Astrocyte of the cerebellum (primary cell): Measurements from ENCODE around the gene SPINK4.

Experiments
- DNase-seq: peaks from one replicate; pipeline ENCODE4 v3.0.0-alpha.2; 2011; ENCODE audit warnings: low read depth
- H3K4me3 ChIP-seq: 2 replicates; pipeline ENCODE4 v1.5.1; 2011; ENCODE audit warnings: mild to moderate bottlenecking, low read depth, low read length, moderate library complexity
- in situ Hi-C: cut with HindIII; loops from 2 replicates; pipeline ENCODE4 v1.10.0; 2017; ENCODE audit warnings: low sequenced_read_pairs
- TF ChIP-seq, protein P1 (sequence below): IDR thresholded peaks from 2 replicates; pipeline ENCODE4 v1.5.1; 2012; ENCODE audit warnings: low read length, low read depth, moderate library complexity, mild to moderate bottlenecking; ENCODE audit errors: missing control alignments

SPINK4 gene

DNA sequence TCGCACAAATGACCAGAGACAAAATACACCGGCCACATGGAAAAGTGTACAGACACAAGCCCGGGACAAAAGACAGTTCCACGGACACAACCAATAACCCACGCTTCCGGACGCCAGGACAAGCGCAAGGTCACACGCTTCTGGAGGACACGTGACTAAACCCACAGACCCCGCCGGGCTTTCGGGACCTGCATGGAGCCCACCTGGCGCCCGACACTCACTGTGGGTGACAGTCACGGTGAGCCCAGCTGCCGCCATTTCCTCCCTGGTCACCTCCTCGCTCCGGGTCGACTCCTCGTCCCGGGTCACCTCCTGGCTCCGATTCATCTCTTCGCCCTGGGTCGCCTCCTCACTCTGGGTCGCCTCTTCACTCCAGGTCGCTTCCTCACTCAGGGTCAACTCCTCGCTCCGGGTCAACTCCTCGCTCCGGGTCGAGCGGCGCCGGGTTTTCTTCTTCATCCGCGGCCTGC lies 24.1 kb downstream of the SPINK4 start:
- no peak for DNase-seq
- H3K4me3 ChIP-seq, result peak overlapping the region; percentile 91
- TF ChIP-seq, protein P1, sequence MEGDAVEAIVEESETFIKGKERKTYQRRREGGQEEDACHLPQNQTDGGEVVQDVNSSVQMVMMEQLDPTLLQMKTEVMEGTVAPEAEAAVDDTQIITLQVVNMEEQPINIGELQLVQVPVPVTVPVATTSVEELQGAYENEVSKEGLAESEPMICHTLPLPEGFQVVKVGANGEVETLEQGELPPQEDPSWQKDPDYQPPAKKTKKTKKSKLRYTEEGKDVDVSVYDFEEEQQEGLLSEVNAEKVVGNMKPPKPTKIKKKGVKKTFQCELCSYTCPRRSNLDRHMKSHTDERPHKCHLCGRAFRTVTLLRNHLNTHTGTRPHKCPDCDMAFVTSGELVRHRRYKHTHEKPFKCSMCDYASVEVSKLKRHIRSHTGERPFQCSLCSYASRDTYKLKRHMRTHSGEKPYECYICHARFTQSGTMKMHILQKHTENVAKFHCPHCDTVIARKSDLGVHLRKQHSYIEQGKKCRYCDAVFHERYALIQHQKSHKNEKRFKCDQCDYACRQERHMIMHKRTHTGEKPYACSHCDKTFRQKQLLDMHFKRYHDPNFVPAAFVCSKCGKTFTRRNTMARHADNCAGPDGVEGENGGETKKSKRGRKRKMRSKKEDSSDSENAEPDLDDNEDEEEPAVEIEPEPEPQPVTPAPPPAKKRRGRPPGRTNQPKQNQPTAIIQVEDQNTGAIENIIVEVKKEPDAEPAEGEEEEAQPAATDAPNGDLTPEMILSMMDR, result no peak
- in situ Hi-C loops, result no loop called here

DNA sequence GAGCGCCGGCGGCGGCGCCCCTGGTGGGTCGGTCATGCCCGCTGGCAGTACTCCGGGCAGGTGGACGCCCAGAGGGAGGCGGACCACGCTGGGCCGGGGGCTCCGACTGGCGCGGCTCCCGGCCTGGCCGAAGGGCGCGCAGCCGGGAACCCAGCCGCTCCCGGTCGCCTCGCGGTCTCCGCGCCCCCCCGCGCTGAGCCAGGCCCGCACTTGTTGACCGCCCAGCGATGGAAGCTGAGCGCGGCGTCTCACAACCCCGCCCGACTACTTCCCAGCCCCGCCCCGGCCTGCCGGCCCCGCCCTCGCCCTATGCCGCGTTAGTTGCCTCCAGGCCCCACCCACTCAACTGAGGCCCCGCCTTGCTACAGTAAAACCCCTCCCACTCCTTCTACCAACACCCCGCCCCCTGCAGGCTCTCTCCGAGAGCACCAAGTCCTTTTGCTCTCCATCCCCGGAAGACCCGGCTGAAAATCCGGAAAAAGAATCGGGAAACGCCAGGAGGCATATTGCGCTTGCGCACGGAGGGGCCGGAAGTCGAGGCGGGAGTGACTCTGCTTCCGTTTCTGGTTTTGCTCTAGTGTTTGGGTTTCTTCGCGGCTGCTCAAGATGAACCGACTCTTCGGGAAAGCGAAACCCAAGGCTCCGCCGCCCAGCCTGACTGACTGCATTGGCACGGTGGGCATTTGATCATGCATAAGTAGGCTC lies 24.7 kb downstream of the SPINK4 start, which contains the start of the genes BAG1 and CHMP5:
Gene BAG1, minus strand, starts transcription at position 236 of the 705 bp plus-strand sequence.
Gene CHMP5, plus strand, starts transcription at position 577 of the 705 bp plus-strand sequence. Its CDS starts 30 bp downstream, at position 607.
- in situ Hi-C loops, result no loop called here
- TF ChIP-seq, protein P1, result peak; percentile 41
- DNase-seq, result peak; percentile 98
- peak within 1 kb of the TSS; percentile 91 for H3K4me3 ChIP-seq

DNA sequence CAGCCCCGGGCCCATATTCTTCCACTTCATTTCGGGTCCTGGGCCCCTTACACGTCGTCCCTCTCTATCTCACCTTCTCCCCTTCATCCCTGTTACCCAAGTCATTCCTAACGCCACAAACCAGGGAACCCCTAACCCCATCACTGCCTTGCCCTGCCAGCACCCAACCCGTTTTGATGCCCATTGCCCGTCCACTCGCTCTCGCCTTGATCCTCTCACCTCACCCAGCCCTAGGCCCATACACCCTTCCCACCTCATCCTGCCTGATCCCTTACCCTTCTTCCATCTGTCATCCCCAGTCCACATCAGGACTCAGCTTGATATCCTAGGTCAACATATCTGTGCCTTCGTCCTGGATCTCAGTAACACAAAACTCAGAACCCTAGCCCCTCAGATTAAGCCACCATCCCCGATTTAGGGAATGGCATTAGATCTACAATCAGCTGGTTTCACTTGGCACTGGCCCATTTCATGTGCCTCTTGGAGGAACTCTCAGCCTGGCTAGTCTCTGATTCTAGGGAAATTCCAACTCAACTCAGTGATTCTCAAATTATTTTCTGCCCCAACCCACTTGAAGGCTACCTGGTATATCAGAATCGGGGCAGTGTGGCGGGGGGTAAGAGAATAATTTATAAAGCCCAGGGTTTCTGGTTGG lies 25.4 kb downstream of the SPINK4 start:
- H3K4me3 ChIP-seq, result peak overlapping the region; percentile 91
- DNase-seq, result no peak
- in situ Hi-C loops, result no loop called here
- TF ChIP-seq, protein P1, result no peak

DNA sequence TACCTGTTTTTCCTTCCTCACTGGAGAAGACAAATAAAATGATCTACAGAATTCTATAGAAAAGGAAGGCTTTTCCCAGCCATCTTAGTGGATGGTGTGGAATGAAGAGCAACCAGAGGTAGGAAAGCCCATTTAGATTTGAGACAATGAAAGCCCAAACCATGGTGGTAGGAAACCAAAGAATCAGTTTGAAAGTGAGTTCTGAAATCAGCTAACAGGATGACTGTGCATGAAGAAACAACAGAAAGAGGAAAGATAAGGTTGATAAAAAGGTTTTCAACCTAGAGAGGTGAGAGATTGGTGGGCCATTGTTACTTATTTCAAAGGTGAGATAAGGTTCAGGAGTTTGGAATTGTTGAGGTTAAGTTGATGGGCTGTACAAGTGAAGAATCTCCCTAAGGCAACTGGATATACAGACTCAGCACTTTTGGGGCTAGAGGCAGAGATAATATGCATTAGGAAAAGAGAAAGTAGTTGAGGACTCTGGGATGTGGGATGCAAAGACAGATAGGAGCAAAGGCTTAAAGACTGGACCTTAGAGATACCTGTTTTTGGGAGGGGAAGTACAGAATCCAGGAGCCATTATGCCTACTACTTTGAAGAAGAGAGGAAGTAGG lies 27.3 kb downstream of the SPINK4 start:
- DNase-seq, result no peak
- no peak overlapping the region for H3K4me3 ChIP-seq
- TF ChIP-seq, protein P1, result no peak
- in situ Hi-C loops, result no loop called here

DNA sequence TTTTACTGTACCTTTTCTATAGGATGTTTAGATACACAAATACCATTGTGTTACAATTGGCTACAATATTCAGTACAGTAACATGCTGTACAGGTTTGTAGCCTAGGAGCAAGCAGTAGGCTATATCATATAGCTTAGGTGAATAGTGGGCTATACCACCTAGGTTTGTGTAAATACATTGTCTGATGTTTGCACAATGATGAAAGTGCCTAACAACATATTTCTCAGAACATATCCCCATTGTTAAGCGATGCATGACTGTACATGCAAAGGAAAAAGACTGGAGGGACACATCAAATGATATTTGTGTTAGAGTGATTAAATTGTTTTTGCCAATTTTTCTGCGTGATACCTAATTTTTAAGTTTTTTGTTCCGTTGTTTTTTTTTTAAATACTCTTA lies 30.2 kb downstream of the SPINK4 start:
- TF ChIP-seq, protein P1, result no peak
- no peak overlapping the region for H3K4me3 ChIP-seq
- in situ Hi-C loops, result no loop called here
- no peak for DNase-seq

DNA sequence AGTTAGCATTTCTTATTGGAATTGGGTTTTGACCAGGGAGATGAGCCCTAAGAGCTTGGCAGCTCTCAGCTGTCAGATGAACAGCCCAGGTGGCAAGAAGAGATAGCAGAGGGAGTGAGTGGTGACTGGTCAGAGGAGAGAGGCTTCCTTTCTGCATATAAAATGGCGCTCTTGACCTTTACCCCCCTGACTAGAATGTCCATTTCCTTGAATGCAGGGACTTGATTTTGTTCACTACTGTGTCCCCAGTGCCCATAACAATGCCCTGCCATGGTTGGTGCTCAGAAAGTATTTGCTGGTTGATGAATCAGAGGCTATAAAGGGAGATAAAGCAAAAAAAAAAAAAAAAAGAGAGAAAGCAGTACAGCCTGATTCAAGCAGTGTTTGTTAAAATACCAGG lies 32.1 kb downstream of the SPINK4 start:
- TF ChIP-seq, protein P1, result no peak

More for the DNA sequence above, 32.1 kb downstream of the SPINK4 start:
- in situ Hi-C loops, result no loop called here
- no peak overlapping the region for H3K4me3 ChIP-seq
- no peak for DNase-seq
